ENCODE data around the gene STX17.

The STX17 gene

DNA sequence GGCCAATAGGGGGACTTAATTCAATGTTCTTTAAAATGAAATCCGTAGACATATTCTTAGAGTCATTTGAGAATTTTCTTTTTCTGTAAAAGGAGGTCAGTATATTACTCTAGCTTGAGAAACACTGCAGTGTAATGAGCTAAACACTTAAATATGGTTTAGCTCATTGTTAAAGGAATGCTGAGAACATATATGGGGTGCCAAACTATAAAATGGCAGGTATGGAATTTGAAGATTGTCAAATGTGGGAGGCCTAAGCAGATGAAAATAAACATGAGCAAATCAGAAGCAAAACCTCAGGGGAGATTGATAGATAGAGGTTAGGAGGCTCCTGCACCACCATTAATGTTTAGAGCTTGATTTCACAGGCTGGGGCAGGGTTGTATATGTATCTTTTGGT, 57.9 kb downstream of the STX17 start:
- no peak overlapping the region for H3K4me3 ChIP-seq (replicated peaks; ENCODE audit: low read depth, low read length)
- no peak for DNase-seq (ENCODE audit: extremely low read depth, low read depth)
- TF ChIP-seq, protein P1, sequence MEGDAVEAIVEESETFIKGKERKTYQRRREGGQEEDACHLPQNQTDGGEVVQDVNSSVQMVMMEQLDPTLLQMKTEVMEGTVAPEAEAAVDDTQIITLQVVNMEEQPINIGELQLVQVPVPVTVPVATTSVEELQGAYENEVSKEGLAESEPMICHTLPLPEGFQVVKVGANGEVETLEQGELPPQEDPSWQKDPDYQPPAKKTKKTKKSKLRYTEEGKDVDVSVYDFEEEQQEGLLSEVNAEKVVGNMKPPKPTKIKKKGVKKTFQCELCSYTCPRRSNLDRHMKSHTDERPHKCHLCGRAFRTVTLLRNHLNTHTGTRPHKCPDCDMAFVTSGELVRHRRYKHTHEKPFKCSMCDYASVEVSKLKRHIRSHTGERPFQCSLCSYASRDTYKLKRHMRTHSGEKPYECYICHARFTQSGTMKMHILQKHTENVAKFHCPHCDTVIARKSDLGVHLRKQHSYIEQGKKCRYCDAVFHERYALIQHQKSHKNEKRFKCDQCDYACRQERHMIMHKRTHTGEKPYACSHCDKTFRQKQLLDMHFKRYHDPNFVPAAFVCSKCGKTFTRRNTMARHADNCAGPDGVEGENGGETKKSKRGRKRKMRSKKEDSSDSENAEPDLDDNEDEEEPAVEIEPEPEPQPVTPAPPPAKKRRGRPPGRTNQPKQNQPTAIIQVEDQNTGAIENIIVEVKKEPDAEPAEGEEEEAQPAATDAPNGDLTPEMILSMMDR (IDR thresholded peaks at IDR 0.05; ENCODE audit: low read depth, low read length, missing control alignments): no peak

DNA sequence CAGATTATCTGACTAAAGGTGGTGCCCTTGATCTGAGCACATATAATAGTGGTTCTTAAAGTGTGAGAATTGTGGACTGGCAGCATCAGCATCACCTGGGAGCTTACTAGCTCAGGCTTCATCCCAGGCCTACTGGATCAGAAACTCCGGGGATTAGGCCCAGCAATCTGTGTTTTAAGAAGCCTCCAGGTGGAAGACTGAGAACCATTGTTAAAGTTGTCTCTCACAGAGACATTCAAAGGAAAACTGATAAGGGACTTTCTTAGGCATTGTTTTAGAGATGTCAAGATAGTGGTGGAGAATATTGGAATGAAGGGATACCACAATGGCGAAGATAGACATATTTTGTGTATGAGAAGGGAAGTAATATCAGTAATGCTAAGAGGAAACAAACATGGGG, 59.5 kb downstream of the STX17 start:
- H3K4me3 ChIP-seq (replicated peaks; ENCODE audit: low read depth, low read length): no peak overlapping the region
- DNase-seq (ENCODE audit: extremely low read depth, low read depth): no peak
- TF ChIP-seq, protein P1 (IDR thresholded peaks at IDR 0.05; ENCODE audit: low read depth, low read length, missing control alignments): no peak

- DNase-seq (ENCODE audit: extremely low read depth, low read depth): peak; percentile 10
- H3K4me3 ChIP-seq (replicated peaks; ENCODE audit: low read depth, low read length): no peak overlapping the region
- TF ChIP-seq, protein P1 (IDR thresholded peaks at IDR 0.05; ENCODE audit: low read depth, low read length, missing control alignments): no peak
Measured at GRCh38 chr9:99966716-99967115, 60.3 kb downstream of the STX17 start.

GRCh38 chr9:99967457-99967856, 61.0 kb downstream of the STX17 start:
- TF ChIP-seq, protein P1 (IDR thresholded peaks at IDR 0.05; ENCODE audit: low read depth, low read length, missing control alignments): no peak
- no peak for DNase-seq (ENCODE audit: extremely low read depth, low read depth)
- H3K4me3 ChIP-seq (replicated peaks; ENCODE audit: low read depth, low read length): no peak overlapping the region

DNA sequence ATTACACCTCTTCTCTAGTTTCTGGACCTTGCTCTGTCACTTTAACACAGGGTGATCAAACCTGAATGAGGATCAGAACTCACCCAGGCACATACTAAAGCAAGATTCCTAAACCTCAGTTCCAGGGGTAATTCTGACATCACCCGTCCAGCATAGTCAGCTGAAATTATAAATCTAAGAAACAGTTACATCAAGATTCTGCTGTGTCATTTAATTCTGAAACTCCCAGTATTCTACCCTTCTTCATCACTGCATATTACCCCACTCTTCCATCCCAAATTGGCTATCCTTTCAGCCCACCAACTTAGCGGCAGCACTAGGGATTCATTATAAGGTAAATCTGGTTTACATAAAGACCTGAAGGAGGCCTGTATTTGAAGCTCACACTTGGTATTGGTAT, 64.0 kb downstream of the STX17 start:
- TF ChIP-seq, protein P1 (IDR thresholded peaks at IDR 0.05; ENCODE audit: low read depth, low read length, missing control alignments): no peak
- no peak for DNase-seq (ENCODE audit: extremely low read depth, low read depth)
- no peak overlapping the region for H3K4me3 ChIP-seq (replicated peaks; ENCODE audit: low read depth, low read length)

- no peak overlapping the region for H3K4me3 ChIP-seq (replicated peaks; ENCODE audit: low read depth, low read length)
- DNase-seq (ENCODE audit: extremely low read depth, low read depth): no peak
- TF ChIP-seq, protein P1 (IDR thresholded peaks at IDR 0.05; ENCODE audit: low read depth, low read length, missing control alignments): no peak
Measured at GRCh38 chr9:99971410-99971809, 65.0 kb downstream of the STX17 start.

- DNase-seq (ENCODE audit: extremely low read depth, low read depth): no peak
- TF ChIP-seq, protein P1 (IDR thresholded peaks at IDR 0.05; ENCODE audit: low read depth, low read length, missing control alignments): no peak
- no peak overlapping the region for H3K4me3 ChIP-seq (replicated peaks; ENCODE audit: low read depth, low read length)
Measured at GRCh38 chr9:99973455-99973854, 67.0 kb downstream of the STX17 start.

All from HFF-Myc (cell line).